H1 (cell line): Measurements from ENCODE around the gene ABL1. TPM values are rescaled to one million over a fixed set of nuclear protein-coding genes. Genes with fewer than 3 reads are reported as not detected.

Source experiments
- CTCF ChIA-PET: fragments of 300-600 bp; sonication (Branson Sonifier 250); formaldehyde crosslinking; loops from one replicate; lab custom pipeline; 2021; ENCODE audit not compliant: partially characterized antibody; lab: Charles Lee
- POLR2A ChIA-PET: fragments of 300-600 bp; sonication (Branson Sonifier 250); formaldehyde crosslinking; loops from one replicate; lab custom pipeline; 2021; ENCODE audit warnings: inconsistent platforms; ENCODE audit not compliant: partially characterized antibody; lab: Charles Lee
- DNase-seq, 2 experiments: peaks; one replicate each; pipeline versions ENCODE4 v3.0.0 to v3.0.0-alpha.2; 2010 to 2022; ENCODE audit warnings: low spot score in 2 of 2, low read depth in 1 of 2, mixed read lengths in 1 of 2
- FAIRE-seq: peaks from 2 replicates; lab custom pipeline; 2011; peaks lifted over from hg19 to GRCh38; lab: Jason Lieb, UNC
- H2AFZ ChIP-seq: 2 replicates; pipeline ENCODE4 v1.8.1; 2012; ENCODE audit warnings: low read length, inconsistent platforms
- H2AK5ac ChIP-seq: 2 replicates; pipeline ENCODE4 v1.6.1; 2013; ENCODE audit warnings: low read depth, low read length
- H2BK120ac ChIP-seq: replicated peaks from 2 replicates; pipeline ENCODE3; 2013; ENCODE audit warnings: low read depth, low read length, inconsistent platforms
- H2BK12ac ChIP-seq: 2 replicates; pipeline ENCODE4 v1.6.1; 2013; ENCODE audit warnings: low read depth, low read length
- H2BK15ac ChIP-seq: 2 replicates; pipeline ENCODE4 v1.6.1; 2013; ENCODE audit warnings: low read length
- H2BK20ac ChIP-seq: 2 replicates; pipeline ENCODE4 v1.6.1; 2013; ENCODE audit warnings: low read length
- H2BK5ac ChIP-seq: 2 replicates; pipeline ENCODE4 v1.6.1; 2013; ENCODE audit warnings: low read depth, low read length
- H3K14ac ChIP-seq: 2 replicates; pipeline ENCODE4 v1.6.1; 2013; ENCODE audit warnings: inconsistent platforms; ENCODE audit not compliant: insufficient read length
- H3K18ac ChIP-seq: 2 replicates; pipeline ENCODE4 v1.6.1; 2013; ENCODE audit warnings: low read length; ENCODE audit errors: extremely low read depth
- H3K23ac ChIP-seq: 2 replicates; pipeline ENCODE4 v1.6.1; 2013; ENCODE audit warnings: inconsistent platforms; ENCODE audit not compliant: insufficient read length
- H3K23me2 ChIP-seq: 2 replicates; pipeline ENCODE4 v1.6.1; 2013; ENCODE audit warnings: low read depth, low read length
- H3K27ac ChIP-seq: 2 replicates; pipeline ENCODE4 v1.6.1; 2011; ENCODE audit warnings: low read depth, low read length, inconsistent platforms
- H3K27me3 ChIP-seq, 4 experiments: replicated peaks in 1 of 4; 1 replicate in 1 of 4; 2 replicates in 3 of 4; pipeline versions ENCODE4 v1.6.1 to v1.8.1; 2011 to 2013; ENCODE audit warnings: low read length in 3 of 4, mild to moderate bottlenecking in 3 of 4, inconsistent platforms in 2 of 4, mixed read lengths in 2 of 4, moderate library complexity in 1 of 4; ENCODE audit not compliant: control insufficient read depth in 3 of 4, insufficient read depth in 3 of 4; ENCODE audit errors: extremely low read depth in 1 of 4
- H3K36me3 ChIP-seq, 4 experiments: 2 replicates each; pipeline versions ENCODE4 v1.6.1 to v1.8.1; 2011 to 2013; ENCODE audit warnings: mild to moderate bottlenecking in 4 of 4, low read length in 3 of 4, moderate library complexity in 2 of 4, control low read depth in 1 of 4, inconsistent platforms in 1 of 4; ENCODE audit not compliant: insufficient read depth in 4 of 4, control insufficient read depth in 2 of 4
- H3K4ac ChIP-seq: replicated peaks from 2 replicates; pipeline ENCODE3; 2013; ENCODE audit warnings: low read length, low read depth, mixed read lengths, inconsistent platforms; ENCODE audit not compliant: insufficient read length
- H3K4me1 ChIP-seq, 4 experiments: replicated peaks in 1 of 4; 1 replicate in 1 of 4; 2 replicates in 3 of 4; pipeline versions ENCODE4 v1.6.1 to v1.8.1; 2011 to 2013; ENCODE audit warnings: low read length in 3 of 4, inconsistent platforms in 2 of 4, mixed read lengths in 1 of 4; ENCODE audit not compliant: insufficient read depth in 4 of 4, control insufficient read depth in 3 of 4
- H3K4me2 ChIP-seq, 2 experiments: 2 replicates each; pipeline versions ENCODE4 v1.6.1 to v1.8.1; 2011 to 2013; ENCODE audit warnings: low read depth in 2 of 2, low read length in 2 of 2, control low read depth in 1 of 2, inconsistent platforms in 1 of 2, mild to moderate bottlenecking in 1 of 2; ENCODE audit not compliant: insufficient read depth in 1 of 2
- H3K4me3 ChIP-seq, 4 experiments: fragments of 200-600, 300-600 bp in 1 of 4; sonication (generic), shearing (Covaris generic), sonication (Bioruptor Twin) in 1 of 4; 2 replicates each; pipeline versions ENCODE4 v1.5.1 to v1.8.1; 2011 to 2016; ENCODE audit warnings: low read length in 4 of 4, low read depth in 3 of 4, control low read depth in 2 of 4, inconsistent platforms in 2 of 4, mild to moderate bottlenecking in 2 of 4, mixed read lengths in 1 of 4, moderate library complexity in 1 of 4; ENCODE audit not compliant: insufficient read depth in 2 of 4; ENCODE audit errors: extremely low read depth in 1 of 4
- H3K56ac ChIP-seq: replicated peaks from 2 replicates; pipeline ENCODE3; 2013; ENCODE audit warnings: low read depth, mild to moderate bottlenecking, mixed read lengths, low read length, inconsistent platforms; ENCODE audit not compliant: insufficient read length
- H3K79me1 ChIP-seq: 2 replicates; pipeline ENCODE4 v1.6.1; 2013; ENCODE audit warnings: low read depth, low read length, control low read depth
- H3K79me2 ChIP-seq, 2 experiments: 2 replicates each; pipeline versions ENCODE4 v1.6.1 to v1.8.1; 2012 to 2013; ENCODE audit warnings: low read length in 2 of 2, mild to moderate bottlenecking in 2 of 2, inconsistent platforms in 1 of 2; ENCODE audit not compliant: insufficient read depth in 2 of 2, control insufficient read depth in 1 of 2
- H3K9ac ChIP-seq, 4 experiments: replicated peaks in 1 of 4; 1 replicate in 1 of 4; 2 replicates in 3 of 4; pipeline versions ENCODE4 v1.6.1 to v1.8.1; 2011 to 2013; ENCODE audit warnings: low read depth in 3 of 4, low read length in 3 of 4, control low read depth in 2 of 4, mild to moderate bottlenecking in 2 of 4, moderate library complexity in 2 of 4, inconsistent platforms in 1 of 4; ENCODE audit errors: extremely low read depth in 1 of 4
- H3K9me3 ChIP-seq, 2 experiments: 2 replicates each; pipeline versions ENCODE4 v1.6.1 to v1.8.1; 2012 to 2013; ENCODE audit warnings: mild to moderate bottlenecking in 2 of 2, moderate library complexity in 2 of 2, control low read depth in 1 of 2, inconsistent platforms in 1 of 2, low read depth in 1 of 2, low read length in 1 of 2, mixed read lengths in 1 of 2; ENCODE audit not compliant: insufficient read depth in 2 of 2
- H4K20me1 ChIP-seq, 2 experiments: replicated peaks in 1 of 2; 2 replicates each; pipeline versions ENCODE3 to v1.8.1; 2011 to 2013; ENCODE audit warnings: inconsistent platforms in 2 of 2, low read length in 2 of 2, mild to moderate bottlenecking in 1 of 2; ENCODE audit not compliant: insufficient read depth in 2 of 2, control insufficient read depth in 1 of 2
- H4K5ac ChIP-seq: 2 replicates; pipeline ENCODE4 v1.6.1; 2013; ENCODE audit warnings: low read length, low read depth, mixed read lengths, inconsistent platforms; ENCODE audit not compliant: insufficient read length
- H4K8ac ChIP-seq: 2 replicates; pipeline ENCODE4 v1.8.0; 2013; ENCODE audit warnings: mild to moderate bottlenecking, moderate library complexity, low read length, inconsistent platforms; ENCODE audit not compliant: insufficient read depth; ENCODE audit errors: extremely low read depth
- H4K91ac ChIP-seq: replicated peaks from 2 replicates; pipeline ENCODE3; 2013; ENCODE audit warnings: low read length, mixed read lengths, inconsistent platforms; ENCODE audit not compliant: insufficient read length
- CBX5 ChIP-seq: fragments of 300-800, 300-1000 bp; sonication (generic); IDR thresholded peaks from 2 replicates; pipeline ENCODE4 v1.7.1; 2016; ENCODE audit warnings: antibody characterized with exemption, low read length, low read depth
- CTBP2 ChIP-seq: IDR thresholded peaks from 2 replicates; pipeline ENCODE4 v1.7.0; 2011; ENCODE audit warnings: borderline replicate concordance, mild to moderate bottlenecking, moderate library complexity, mixed read lengths, low read length; ENCODE audit not compliant: insufficient read depth, insufficient read length
- EGR1 ChIP-seq: IDR thresholded peaks from 2 replicates; pipeline ENCODE4 v1.6.1; 2011; ENCODE audit warnings: low read depth, low read length, borderline replicate concordance
- MAFK ChIP-seq: IDR thresholded peaks from 2 replicates; pipeline ENCODE4 v1.6.1; 2012; ENCODE audit warnings: low read depth, mild to moderate bottlenecking, improper control_type of control experiment, low read length
- PHF8 ChIP-seq: fragments of 200-600 bp; sonication (generic); conservative IDR thresholded peaks from 2 replicates; pipeline ENCODE4 v1.7.1; 2012; ENCODE audit warnings: low read depth, mild to moderate bottlenecking, inconsistent platforms, low read length, moderate library complexity
- SIN3A ChIP-seq, 2 experiments: IDR thresholded peaks in 1 of 2; conservative IDR thresholded peaks in 1 of 2; 2 replicates each; pipeline ENCODE4 v1.6.1; 2011 to 2012; ENCODE audit warnings: low read length in 2 of 2, improper control_type of control experiment in 1 of 2, low read depth in 1 of 2, mild to moderate bottlenecking in 1 of 2
- SRF ChIP-seq: IDR thresholded peaks from 2 replicates; pipeline ENCODE4 v1.6.1; 2011; ENCODE audit warnings: mild to moderate bottlenecking, low read depth, low read length, moderate library complexity
- TCF12 ChIP-seq: IDR thresholded peaks from 2 replicates; pipeline ENCODE4 v1.6.1; 2011; ENCODE audit warnings: low read depth, mild to moderate bottlenecking, low read length
- TEAD4 ChIP-seq: IDR thresholded peaks from 2 replicates; pipeline ENCODE4 v1.6.1; 2012; ENCODE audit warnings: low read depth, low read length, inconsistent platforms, mixed read lengths
- USF2 ChIP-seq: IDR thresholded peaks from 2 replicates; pipeline ENCODE4 v1.6.1; 2011; ENCODE audit warnings: low read length, improper control_type of control experiment
- WGBS, 2 experiments: shearing (Covaris generic) in 1 of 2; methylation state at CpG; one replicate each; pipeline versions ENCODE4 v1.1.6 to v1.1.7; 2013 to 2015; ENCODE audit warnings: low lambda C conversion rate in 2 of 2, mixed read lengths in 2 of 2, inconsistent platforms in 1 of 2, low coverage in 1 of 2, missing lambda C conversion rate in 1 of 2; ENCODE audit not compliant: insufficient replicate concordance in 2 of 2, insufficient coverage in 1 of 2, insufficient read length in 1 of 2; ENCODE audit errors: extremely low coverage in 1 of 2, missing lambda C conversion rate in 1 of 2; 5-methylcytosine and 5-hydroxymethylcytosine counted together
- polyA plus RNA-seq, 7 experiments: library from polyadenylated mRNA; depleted of rRNA in 3 of 7; stranded (reverse) in 5 of 7; unstranded in 2 of 7; fragments of >200 nt in 5 of 7; fragments of 200-250 nt in 2 of 7; gene quantifications; 1 replicate in 5 of 7; 2 replicates in 1 of 7; 4 replicates in 1 of 7; pipeline versions ENCODE4 v1.2.1 to v1.2.3, GENCODE V29; 2011 to 2013; ENCODE audit warnings: missing spikeins in 2 of 7, mixed read lengths in 2 of 7
- total RNA-seq: library from RNA; stranded (reverse); fragmentation: NEBNext Ultra II Directional; extraction: Animal tissue kit (Norgen Biotek cat#: 25700); gene quantifications from 2 replicates; pipeline ENCODE4 v1.2.1, GENCODE V29; 2021

Gene ABL1
- total and polyA plus RNA-seq, 2 of the 8 experiments (the other 6 are each of a cell fraction or from before 2014, with no cell fraction given) = 35.3 to 104 TPM

- DNase-seq (no peak), FAIRE-seq (no peak)
- Histone ChIP-seq H3K23ac (no peak overlapping the region), H3K27ac (no peak overlapping the region), H2BK5ac (no peak overlapping the region), H3K9ac (no peak overlapping the region), H3K79me1 (peaks cover 10% of the 10 kb centered on the region), H3K4me3 (no peak overlapping the region), H3K36me3 (peaks cover 17 to 35% (median 27%) of the 10 kb centered on the region in 4 experiments), H3K4me2 (no peak overlapping the region), H3K56ac (no peak overlapping the region), H2BK12ac (no peak overlapping the region), H3K79me2 (peaks cover 0 to 56% of the 10 kb centered on the region in 2 experiments; a peak in 2 of 4 replicates), H3K9me3 (no peaks in the 10 kb centered on the region), H3K4ac (no peak overlapping the region), H4K91ac (no peak overlapping the region), H4K8ac (no peak overlapping the region), H3K14ac (no peak overlapping the region), H3K4me1 (0 out of 7 replicates have a peak, but pooled peaks cover 0 to 3% (median 0%) of the 10 kb centered on the region in 4 experiments), H4K20me1 (peaks cover 10 to 22% of the 10 kb centered on the region in 2 experiments), H3K27me3 (no peaks in the 10 kb centered on the region), H4K5ac (no peak overlapping the region), H2BK20ac (no peak overlapping the region), H2BK15ac (no peak overlapping the region), H2BK120ac (no peak overlapping the region), H3K23me2 (no peaks in the 10 kb centered on the region), H2AFZ (no peak overlapping the region), H2AK5ac (no peak overlapping the region), H3K18ac (no peak overlapping the region)
- 87% methylated on average over 8 of the region's 8 CpGs; no CpG with 5 or more reads in 1 of the 2 experiments for WGBS, 2 experiments
- ChIA-PET CTCF (interaction anchor here (0.5 to 3.8 kb wide), 7 partner anchors 8 to 257 kb away, joined by 3 to 15 read pairs (median 4); no protein-coding TSS in a partner anchor), POLR2A (no interaction called here)
- TF ChIP-seq USF2 (no peak), EGR1 (no peak), CBX5 (no peak), TCF12 (no peak), SRF (no peak), MAFK (no peak), PHF8 (no peak), SIN3A (conservative IDR thresholded peaks at IDR 0.05 in 1 of 2, IDR thresholded peaks at IDR 0.05 in 1 of 2; ENCODE audit: low read depth in 1 of 2, low read length in 2 of 2) (no peak), TEAD4 (no peak), CTBP2 (no peak)
Observed at GRCh38 chr9:130856474-130856873, 21.4 kb downstream of the ABL1 start.
